WERI-Rb-1 (cell line): ENCODE data around the gene UBE3D.
"Not testable (repeated sequence)": the region's sequence is repeated elsewhere in the genome, so short reads cannot be mapped to it uniquely, and the experiment has no call there.

Experiments
- DNase-seq: peaks from one replicate; pipeline ENCODE4 v3.0.0-alpha.2; 2020
- H3K27ac ChIP-seq: fragments of 250-450 bp; sonication (Bioruptor Pico); 2 replicates; pipeline ENCODE4 v1.5.1; 2020; ENCODE audit warnings: mild to moderate bottlenecking, moderate library complexity
- H3K27me3 ChIP-seq: fragments of 250-450 bp; sonication (Bioruptor Pico); 2 replicates; pipeline ENCODE4 v1.5.1; 2021; ENCODE audit warnings: mild to moderate bottlenecking, low read depth, moderate library complexity; ENCODE audit not compliant: insufficient read depth, severe bottlenecking
- H3K36me3 ChIP-seq: fragments of 250-450 bp; sonication (Bioruptor Pico); 2 replicates; pipeline ENCODE4 v1.5.1; 2020; ENCODE audit warnings: mild to moderate bottlenecking, moderate library complexity
- H3K4me3 ChIP-seq: 2 replicates; pipeline ENCODE4 v1.5.1; 2011; ENCODE audit warnings: low read depth, mild to moderate bottlenecking, control low read depth, low read length
- H3K9me3 ChIP-seq: fragments of 250-450 bp; sonication (Bioruptor Pico); 2 replicates; pipeline ENCODE4 v1.5.1; 2021; ENCODE audit warnings: mild to moderate bottlenecking, moderate library complexity; ENCODE audit not compliant: severe bottlenecking
- TF ChIP-seq, protein P1 (sequence below): IDR thresholded peaks from 2 replicates; pipeline ENCODE4 v1.5.1; 2011; ENCODE audit warnings: low read depth, mild to moderate bottlenecking, control low read depth, inconsistent platforms, low read length

UBE3D gene

GRCh38 chr6:83038246-83038645, 27.4 kb downstream of the UBE3D start:
- DNase-seq, result no peak
- Histone ChIP-seq H3K27me3 (no peaks in the 10 kb centered on the region), H3K36me3 (no peaks in the 10 kb centered on the region; the same call in 1 of the 2 replicates), H3K9me3 (no peaks in the 10 kb centered on the region), H3K4me3 (no peak overlapping the region), H3K27ac (no peak overlapping the region)
- TF ChIP-seq, protein P1, sequence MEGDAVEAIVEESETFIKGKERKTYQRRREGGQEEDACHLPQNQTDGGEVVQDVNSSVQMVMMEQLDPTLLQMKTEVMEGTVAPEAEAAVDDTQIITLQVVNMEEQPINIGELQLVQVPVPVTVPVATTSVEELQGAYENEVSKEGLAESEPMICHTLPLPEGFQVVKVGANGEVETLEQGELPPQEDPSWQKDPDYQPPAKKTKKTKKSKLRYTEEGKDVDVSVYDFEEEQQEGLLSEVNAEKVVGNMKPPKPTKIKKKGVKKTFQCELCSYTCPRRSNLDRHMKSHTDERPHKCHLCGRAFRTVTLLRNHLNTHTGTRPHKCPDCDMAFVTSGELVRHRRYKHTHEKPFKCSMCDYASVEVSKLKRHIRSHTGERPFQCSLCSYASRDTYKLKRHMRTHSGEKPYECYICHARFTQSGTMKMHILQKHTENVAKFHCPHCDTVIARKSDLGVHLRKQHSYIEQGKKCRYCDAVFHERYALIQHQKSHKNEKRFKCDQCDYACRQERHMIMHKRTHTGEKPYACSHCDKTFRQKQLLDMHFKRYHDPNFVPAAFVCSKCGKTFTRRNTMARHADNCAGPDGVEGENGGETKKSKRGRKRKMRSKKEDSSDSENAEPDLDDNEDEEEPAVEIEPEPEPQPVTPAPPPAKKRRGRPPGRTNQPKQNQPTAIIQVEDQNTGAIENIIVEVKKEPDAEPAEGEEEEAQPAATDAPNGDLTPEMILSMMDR, result no peak

- TF ChIP-seq, protein P1, result no peak
- Histone ChIP-seq H3K4me3 (no peak overlapping the region), H3K27ac (no peak overlapping the region), H3K36me3 (no peaks in the 10 kb centered on the region; the same call in 1 of the 2 replicates), H3K27me3 (no peaks in the 10 kb centered on the region), H3K9me3 (peaks cover 4% of the 10 kb centered on the region)
- DNase-seq, result no peak
These were observed 34.0 kb downstream of the UBE3D start for GRCh38 chr6:83031689-83032088.

GRCh38 chr6:83019741-83020140, 45.9 kb downstream of the UBE3D start:
- TF ChIP-seq, protein P1, result no peak

GRCh38 chr6:83011131-83011530, 54.5 kb downstream of the UBE3D start:
- not testable (repeated sequence) for H3K27me3 ChIP-seq, H3K4me3 ChIP-seq, H3K9me3 ChIP-seq, DNase-seq, H3K27ac ChIP-seq, H3K36me3 ChIP-seq

More at GRCh38 chr6:83019741-83020140, 45.9 kb downstream of the UBE3D start:
- no peak for DNase-seq
- Histone ChIP-seq H3K27ac (no peak overlapping the region), H3K27me3 (no peaks in the 10 kb centered on the region), H3K36me3 (peaks cover 6% of the 10 kb centered on the region; the same call in 1 of the 2 replicates), H3K9me3 (no peaks in the 10 kb centered on the region), H3K4me3 (no peak overlapping the region)

DNA sequence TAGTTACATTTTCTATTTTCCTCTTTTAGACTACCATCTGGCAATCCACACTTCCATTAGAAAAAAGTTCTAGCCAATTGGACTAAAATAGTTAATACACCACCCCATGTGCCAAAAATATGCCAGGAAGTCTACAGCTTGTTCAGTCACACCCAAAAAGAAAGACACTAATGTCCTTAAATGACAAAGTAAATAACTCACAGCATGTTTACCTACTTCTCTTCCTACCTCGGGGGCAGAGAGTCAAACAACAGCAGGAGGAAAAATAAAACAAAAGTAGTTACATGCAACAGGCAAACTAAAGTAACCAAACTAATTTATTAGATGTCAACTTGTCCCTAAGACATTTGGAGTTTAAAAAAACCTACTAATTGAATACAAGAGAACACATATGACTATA, 57.0 kb downstream of the UBE3D start:
- TF ChIP-seq, protein P1, result no peak
- Histone ChIP-seq H3K9me3 (no peaks in the 10 kb centered on the region), H3K27ac (no peak overlapping the region), H3K27me3 (no peaks in the 10 kb centered on the region), H3K36me3 (no peaks in the 10 kb centered on the region), H3K4me3 (no peak overlapping the region)
- no peak for DNase-seq

- Histone ChIP-seq H3K4me3 (no peak overlapping the region), H3K9me3 (no peaks in the 10 kb centered on the region), H3K27me3 (no peaks in the 10 kb centered on the region), H3K36me3 (no peaks in the 10 kb centered on the region), H3K27ac (no peak overlapping the region)
- DNase-seq, result no peak
- TF ChIP-seq, protein P1, result no peak
These were observed 59.3 kb downstream of the UBE3D start for GRCh38 chr6:83006270-83006905.
